HepG2 (cell line): ENCODE data around the gene BTBD19. TPM values are rescaled to one million over a fixed set of nuclear protein-coding genes. Genes with fewer than 3 reads are reported as not detected.
A peak's percentile ranks its signal among the peaks of the same experiment; 100 is the strongest.

ENCODE experiments used
- DMAP1 ChIP-seq: IDR thresholded peaks from 2 replicates; pipeline ENCODE4 v1.6.1; 2016
- DR1 ChIP-seq: sonication (generic); formaldehyde crosslinking; IDR thresholded peaks from 2 replicates; pipeline ENCODE4 v1.8.0; 2021; ENCODE audit warnings: mild to moderate bottlenecking, missing genetic modification reagents, inconsistent platforms
- EED ChIP-seq: sonication (generic); formaldehyde crosslinking; IDR thresholded peaks from 2 replicates; pipeline ENCODE4 v1.5.0; 2020; ENCODE audit warnings: mild to moderate bottlenecking, missing genetic modification reagents
- FOSL1 ChIP-seq: sonication (generic); formaldehyde crosslinking; IDR thresholded peaks from 2 replicates; pipeline ENCODE4 v1.9.0; 2021; ENCODE audit warnings: missing genetic modification reagents, borderline replicate concordance
- FOSL2 ChIP-seq: sonication (generic); formaldehyde crosslinking; IDR thresholded peaks from 2 replicates; pipeline ENCODE4 v1.4.0; 2020; ENCODE audit warnings: missing genetic modification reagents
- GTF2F1 ChIP-seq: fragments of 150-350 bp; IDR thresholded peaks from 2 replicates; pipeline ENCODE4 v1.6.1; 2014; ENCODE audit warnings: low read length
- GTF3A ChIP-seq: sonication (generic); formaldehyde crosslinking; conservative IDR thresholded peaks from 2 replicates; pipeline ENCODE4 v1.4.0; 2020; ENCODE audit warnings: mild to moderate bottlenecking, missing genetic modification reagents
- MAZ ChIP-seq, 2 experiments: sonication (generic) in 1 of 2; formaldehyde crosslinking in 1 of 2; IDR thresholded peaks; 2 replicates each; pipeline versions ENCODE4 v1.5.0 to v1.6.1; 2012 to 2020; ENCODE audit warnings: low read depth in 2 of 2, mild to moderate bottlenecking in 2 of 2, borderline replicate concordance in 1 of 2, improper control_type of control experiment in 1 of 2, low read length in 1 of 2, missing genetic modification reagents in 1 of 2, moderate library complexity in 1 of 2
- PCBP1 ChIP-seq: fragments of 200-400 bp; formaldehyde crosslinking; IDR thresholded peaks from 2 replicates; pipeline ENCODE4 v1.6.1; 2017; ENCODE audit warnings: mild to moderate bottlenecking, low read depth, low read length, borderline replicate concordance
- PHF8 ChIP-seq: sonication (generic); formaldehyde crosslinking; IDR thresholded peaks from 2 replicates; pipeline ENCODE4 v1.5.0; 2020; ENCODE audit warnings: missing genetic modification reagents
- TBX3 ChIP-seq: fragments of 450-650 bp; IDR thresholded peaks from 2 replicates; pipeline ENCODE4 v1.6.1; 2017; ENCODE audit warnings: antibody characterized with exemption, mild to moderate bottlenecking, inconsistent platforms, borderline replicate concordance
- TEAD2 ChIP-seq: sonication (generic); formaldehyde crosslinking; IDR thresholded peaks from 2 replicates; pipeline ENCODE4 v1.9.0; 2021; ENCODE audit warnings: missing genetic modification reagents
- WIZ ChIP-seq: sonication (generic); formaldehyde crosslinking; IDR thresholded peaks from 2 replicates; pipeline ENCODE4 v1.5.1; 2020; ENCODE audit warnings: mild to moderate bottlenecking, missing genetic modification reagents
- ZBTB10 ChIP-seq: sonication (generic); formaldehyde crosslinking; IDR thresholded peaks from 2 replicates; pipeline ENCODE4 v1.4.0; 2020; ENCODE audit warnings: missing genetic modification reagents, borderline replicate concordance
- ZBTB4 ChIP-seq: sonication (generic); formaldehyde crosslinking; IDR thresholded peaks from 2 replicates; pipeline ENCODE4 v1.4.0; 2020; ENCODE audit warnings: missing genetic modification reagents, mild to moderate bottlenecking, borderline replicate concordance
- ZFX ChIP-seq: sonication (generic); formaldehyde crosslinking; IDR thresholded peaks from 2 replicates; pipeline ENCODE4 v1.4.0; 2020; ENCODE audit warnings: mild to moderate bottlenecking, low read depth, missing genetic modification reagents, moderate library complexity
- ZNF317 ChIP-seq: sonication (generic); formaldehyde crosslinking; IDR thresholded peaks from 2 replicates; pipeline ENCODE4 v1.5.0; 2020; ENCODE audit warnings: mild to moderate bottlenecking, missing genetic modification reagents
- ZNF335 ChIP-seq: sonication (generic); formaldehyde crosslinking; IDR thresholded peaks from 2 replicates; pipeline ENCODE4 v1.4.0; 2020; ENCODE audit warnings: missing genetic modification reagents
- ZNF451 ChIP-seq: sonication (generic); formaldehyde crosslinking; IDR thresholded peaks from 2 replicates; pipeline ENCODE4 v1.5.0; 2020; ENCODE audit warnings: mild to moderate bottlenecking, missing genetic modification reagents
- ZNF839 ChIP-seq: sonication (generic); formaldehyde crosslinking; IDR thresholded peaks from 2 replicates; pipeline ENCODE4 v1.4.0; 2020; ENCODE audit warnings: missing genetic modification reagents, mild to moderate bottlenecking, borderline replicate concordance
- polyA plus RNA-seq, 8 experiments: library from polyadenylated mRNA; depleted of rRNA in 3 of 8; stranded (reverse) in 7 of 8; unstranded in 1 of 8; fragments of >200 nt; fragmentation: Illumina TruSeq in 4 of 8; extraction: Trizol in 4 of 8; gene quantifications; 2 replicates each; pipeline versions ENCODE4 v1.2.1 to v1.2.3, GENCODE V29; 2011 to 2016; ENCODE audit warnings: low read depth in 4 of 8, missing spikeins in 1 of 8, mixed read lengths in 1 of 8; ENCODE audit not compliant: insufficient read depth in 1 of 8
- total RNA-seq, 5 experiments: library from RNA; depleted of rRNA; stranded (reverse); fragments of >200 nt; fragmentation: Illumina TruSeq; extraction: Trizol; gene quantifications; 2 replicates each; pipeline ENCODE4 v1.2.3, GENCODE V29; 2016; ENCODE audit warnings: low read depth in 1 of 5
- TF ChIP-seq, protein P1 (sequence below): IDR thresholded peaks from 2 replicates; pipeline ENCODE4 v1.6.1; 2016
- TF ChIP-seq, protein P2 (sequence below): sonication (generic); formaldehyde crosslinking; IDR thresholded peaks from 2 replicates; pipeline ENCODE4 v1.4.0; 2020; ENCODE audit warnings: mild to moderate bottlenecking, missing genetic modification reagents

Gene BTBD19
- total and polyA plus RNA-seq, 2 of the 13 experiments (the other 11 are each of a cell fraction or from before 2014, with no cell fraction given) = 2.7 to 6.7 TPM

DNA sequence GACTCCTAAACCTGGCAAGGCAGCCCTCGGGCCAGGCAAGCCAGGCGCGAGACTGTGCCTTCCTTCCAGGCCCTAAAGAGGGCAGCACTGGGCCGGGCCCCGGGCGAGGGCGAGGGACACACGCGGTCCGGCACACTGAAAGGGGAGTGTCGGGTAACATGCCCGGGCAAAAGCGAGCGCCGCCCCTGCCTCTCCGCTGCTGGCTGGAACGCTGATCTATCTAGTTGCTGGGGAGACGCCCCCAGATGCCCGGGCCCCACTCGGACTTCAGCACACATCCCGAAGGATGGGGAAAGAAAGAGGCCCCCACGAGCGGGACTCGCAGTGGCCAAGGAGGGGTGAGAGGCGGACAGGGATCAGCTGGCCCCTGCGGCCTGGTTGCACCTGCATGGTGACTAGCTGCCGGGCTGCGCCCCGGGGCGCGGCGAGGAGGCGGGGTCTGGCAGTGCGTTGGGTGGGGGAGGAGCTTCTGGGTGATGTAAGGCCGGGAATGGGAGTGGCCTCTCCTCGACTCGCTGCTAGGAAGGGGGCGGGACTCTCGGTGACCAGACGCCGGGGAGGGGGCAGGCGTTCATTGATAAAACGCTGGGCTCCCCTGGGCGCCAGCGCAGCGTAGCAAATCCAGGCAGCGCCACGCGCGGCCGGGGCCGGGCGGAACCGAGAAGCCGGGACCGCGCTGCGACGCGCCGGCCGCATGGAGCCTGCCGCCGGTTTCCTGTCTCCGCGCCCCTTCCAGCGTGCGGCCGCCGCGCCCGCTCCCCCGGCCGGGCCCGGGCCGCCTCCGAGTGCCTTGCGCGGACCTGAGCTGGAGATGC is 8.3 kb upstream of the BTBD19 start, which contains the start of gene PLK3 (continued):
- peak; percentile 64 for TF ChIP-seq FOSL2
- TF ChIP-seq ZBTB4 (CRISPR knock-in tag) = peak; percentile 90; the same call in 1 of the 2 replicates
- peak; percentile 66; the same call in 1 of the 2 replicates for TF ChIP-seq GTF3A (CRISPR knock-in tag)
- peak; percentile 88 for TF ChIP-seq PCBP1
- peak; percentile 72; the same call in 1 of the 2 replicates for TF ChIP-seq ZNF317 (CRISPR knock-in tag)
- peak; percentile 99 for TF ChIP-seq DMAP1 (CRISPR knock-in tag)
- TF ChIP-seq ZNF451 (CRISPR knock-in tag) = no peak
- no peak for TF ChIP-seq TEAD2
- TF ChIP-seq ZBTB10 = no peak
- TF ChIP-seq PHF8 (CRISPR knock-in tag) = peak; percentile 90
- TF ChIP-seq, protein P1, sequence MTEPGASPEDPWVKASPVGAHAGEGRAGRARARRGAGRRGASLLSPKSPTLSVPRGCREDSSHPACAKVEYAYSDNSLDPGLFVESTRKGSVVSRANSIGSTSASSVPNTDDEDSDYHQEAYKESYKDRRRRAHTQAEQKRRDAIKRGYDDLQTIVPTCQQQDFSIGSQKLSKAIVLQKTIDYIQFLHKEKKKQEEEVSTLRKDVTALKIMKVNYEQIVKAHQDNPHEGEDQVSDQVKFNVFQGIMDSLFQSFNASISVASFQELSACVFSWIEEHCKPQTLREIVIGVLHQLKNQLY (CRISPR knock-in tag) = no peak
- TF ChIP-seq GTF2F1 = 0 out of 2 replicates have a peak, but pooled peaks have one; percentile 63
- TF ChIP-seq ZNF839 (CRISPR knock-in tag) = no peak
- no peak for TF ChIP-seq WIZ (CRISPR knock-in tag)
- peak; percentile 51; the same call in 1 of the 2 replicates for TF ChIP-seq TBX3
- peak; percentile 93 for TF ChIP-seq DR1 (CRISPR knock-in tag)
- TF ChIP-seq ZNF335 (CRISPR knock-in tag) = peak; percentile 84
- TF ChIP-seq FOSL1 (CRISPR knock-in tag) = no peak
- no peak; the same call in 1 of the 2 replicates for TF ChIP-seq EED (CRISPR knock-in tag)
- TF ChIP-seq, protein P2, sequence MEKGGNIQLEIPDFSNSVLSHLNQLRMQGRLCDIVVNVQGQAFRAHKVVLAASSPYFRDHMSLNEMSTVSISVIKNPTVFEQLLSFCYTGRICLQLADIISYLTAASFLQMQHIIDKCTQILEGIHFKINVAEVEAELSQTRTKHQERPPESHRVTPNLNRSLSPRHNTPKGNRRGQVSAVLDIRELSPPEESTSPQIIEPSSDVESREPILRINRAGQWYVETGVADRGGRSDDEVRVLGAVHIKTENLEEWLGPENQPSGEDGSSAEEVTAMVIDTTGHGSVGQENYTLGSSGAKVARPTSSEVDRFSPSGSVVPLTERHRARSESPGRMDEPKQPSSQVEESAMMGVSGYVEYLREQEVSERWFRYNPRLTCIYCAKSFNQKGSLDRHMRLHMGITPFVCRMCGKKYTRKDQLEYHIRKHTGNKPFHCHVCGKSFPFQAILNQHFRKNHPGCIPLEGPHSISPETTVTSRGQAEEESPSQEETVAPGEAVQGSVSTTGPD (CRISPR knock-in tag) = no peak
- TF ChIP-seq MAZ (IDR thresholded peaks at IDR 0.05; ENCODE audit: borderline replicate concordance, low read depth, low read length) = peak; percentile 64; the same call in 1 of the 2 replicates
- TF ChIP-seq MAZ (CRISPR knock-in tag; IDR thresholded peaks at IDR 0.05; ENCODE audit: low read depth) = peak; percentile 59
- peak; percentile 92 for TF ChIP-seq ZFX
